Measurements from ENCODE around the gene OR2T10.
"Not testable (repeated sequence)": the region's sequence is repeated elsewhere in the genome, so short reads cannot be mapped to it uniquely, and the experiment has no call there.

Gene OR2T10

GRCh38 chr1:248593226-248593625, 4.3 kb downstream of the OR2T10 start:
- no peak for DNase-seq

- DNase-seq, result no peak
Measured at GRCh38 chr1:248592655-248593054, 4.8 kb downstream of the OR2T10 start.

GRCh38 chr1:248590055-248590454, 7.4 kb downstream of the OR2T10 start:
- DNase-seq, result no peak

- DNase-seq, result no peak
Measured at GRCh38 chr1:248589334-248589733, 8.2 kb downstream of the OR2T10 start.

GRCh38 chr1:248585266-248585665, 12.2 kb downstream of the OR2T10 start:
- no peak for DNase-seq

- no peak for DNase-seq
Measured at GRCh38 chr1:248576260-248576980, 21.1 kb downstream of the OR2T10 start.

- not testable (repeated sequence) for DNase-seq
Measured at GRCh38 chr1:248574657-248575056, 22.8 kb downstream of the OR2T10 start, which contains the start of gene OR2T34. Gene OR2T34, minus strand, starts transcription at chr1:248574757. Its CDS starts 0 bp downstream, at chr1:248574757.

GRCh38 chr1:248573856-248574255, 23.6 kb downstream of the OR2T10 start:
- DNase-seq, result not testable (repeated sequence)

GRCh38 chr1:248572049-248572448, 25.5 kb downstream of the OR2T10 start:
- not testable (repeated sequence) for DNase-seq

- DNase-seq, result not testable (repeated sequence)
Measured at GRCh38 chr1:248570811-248571210, 26.7 kb downstream of the OR2T10 start.

GRCh38 chr1:248569049-248569448, 28.5 kb downstream of the OR2T10 start:
- not testable (repeated sequence) for DNase-seq

GRCh38 chr1:248565530-248566373, 31.7 kb downstream of the OR2T10 start:
- DNase-seq, result not testable (repeated sequence)

- DNase-seq, result not testable (repeated sequence)
Measured at GRCh38 chr1:248562672-248563071, 34.8 kb downstream of the OR2T10 start, which contains the start of gene OR2T29. Gene OR2T29, minus strand, starts transcription at chr1:248562772. Its CDS starts 3,281 bp downstream, at chr1:248559491.

GRCh38 chr1:248551027-248551426, 46.5 kb downstream of the OR2T10 start:
- not testable (repeated sequence) for DNase-seq

GRCh38 chr1:248547383-248547782, 50.1 kb downstream of the OR2T10 start:
- DNase-seq, result not testable (repeated sequence)
